ENCODE measurements around the gene SMARCD3. TPM values are rescaled to one million over a fixed set of nuclear protein-coding genes. Genes with fewer than 3 reads are reported as not detected.

Gene SMARCD3
- total RNA-seq, 1 donor from 2014 or later, result 6.7 TPM

GRCh38 chr7:151247611-151248345 is 716 bp downstream of the SMARCD3 start:
- no peak for ATAC-seq

GRCh38 chr7:151246851-151247580 is 1.5 kb downstream of the SMARCD3 start:
- ATAC-seq, result no peak

- ATAC-seq, result no peak
Observed at GRCh38 chr7:151246102-151246850, 2.2 kb downstream of the SMARCD3 start.

DNA sequence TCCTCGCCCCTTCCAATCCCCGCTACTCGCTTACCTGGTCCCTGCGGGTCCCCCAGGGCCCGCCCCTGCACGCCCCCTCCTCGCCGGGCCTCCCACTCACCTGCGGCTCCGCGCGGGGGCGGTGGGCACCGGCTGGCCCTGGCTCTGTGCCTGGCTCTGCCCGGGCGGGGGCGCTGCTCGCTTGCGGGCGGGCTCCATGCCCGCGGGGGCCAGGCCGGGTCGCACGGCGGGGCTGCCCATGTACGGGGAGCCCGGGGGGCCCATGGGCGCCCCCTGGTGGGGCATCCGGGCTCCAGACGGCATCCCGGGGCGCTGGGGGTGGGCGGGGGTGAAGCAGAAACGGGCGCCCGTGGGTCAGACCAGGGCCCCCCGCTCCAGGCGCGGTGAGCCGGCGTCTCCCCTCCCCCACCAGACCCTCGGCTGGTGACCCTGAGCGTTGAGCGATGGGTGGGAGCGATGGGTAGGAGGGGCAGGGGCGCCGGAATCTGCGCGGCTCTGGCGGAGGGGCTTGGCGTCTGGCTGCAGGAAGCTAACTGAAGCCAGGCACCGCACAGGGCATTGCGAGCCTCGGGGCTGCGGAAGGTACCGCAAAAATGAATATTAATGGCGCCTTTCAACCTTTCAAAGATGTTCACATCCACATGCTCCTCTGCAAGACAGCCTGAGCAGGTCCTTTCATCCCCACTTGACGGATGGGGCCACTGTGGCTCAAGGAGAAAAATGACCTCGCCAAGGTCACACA is 3.0 kb downstream of the SMARCD3 start:
- ATAC-seq, result peak; percentile 3

- no peak for ATAC-seq
Observed at GRCh38 chr7:151244841-151245346, 3.6 kb downstream of the SMARCD3 start.

DNA sequence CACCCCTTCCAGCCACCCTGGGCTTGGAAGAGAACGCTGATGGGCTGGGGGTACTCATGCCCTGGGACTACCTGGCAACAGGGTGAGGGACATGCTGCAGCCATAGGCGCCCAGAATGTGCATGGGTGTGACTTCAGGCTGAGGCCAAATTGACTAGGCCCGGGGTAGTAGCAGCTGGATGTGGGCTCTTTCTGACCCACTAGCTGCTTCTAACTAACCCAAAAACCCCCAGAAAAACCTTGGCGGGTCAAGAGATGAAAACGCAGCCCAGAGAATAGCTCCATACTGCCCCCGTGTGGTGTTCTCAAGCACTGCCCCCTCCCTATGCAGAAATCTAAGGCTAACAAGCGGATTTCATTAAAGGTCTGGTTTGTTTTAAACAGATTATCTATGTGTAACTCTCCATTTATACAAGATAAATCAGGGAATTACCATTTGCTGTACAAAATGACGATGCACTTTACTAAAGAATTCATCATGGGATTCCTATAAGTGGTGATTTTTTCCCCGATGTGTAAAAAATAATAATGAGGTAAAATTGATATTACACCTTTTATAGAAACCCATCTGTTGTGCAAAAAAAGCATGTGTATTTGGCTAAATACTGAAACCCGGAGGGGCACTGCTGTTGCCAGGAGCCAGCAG is 4.2 kb downstream of the SMARCD3 start:
- ATAC-seq, result no peak

GRCh38 chr7:151243408-151244195 is 4.9 kb downstream of the SMARCD3 start:
- no peak for ATAC-seq

- ATAC-seq, result no peak
Observed at GRCh38 chr7:151243045-151243349, 5.5 kb downstream of the SMARCD3 start.

DNA sequence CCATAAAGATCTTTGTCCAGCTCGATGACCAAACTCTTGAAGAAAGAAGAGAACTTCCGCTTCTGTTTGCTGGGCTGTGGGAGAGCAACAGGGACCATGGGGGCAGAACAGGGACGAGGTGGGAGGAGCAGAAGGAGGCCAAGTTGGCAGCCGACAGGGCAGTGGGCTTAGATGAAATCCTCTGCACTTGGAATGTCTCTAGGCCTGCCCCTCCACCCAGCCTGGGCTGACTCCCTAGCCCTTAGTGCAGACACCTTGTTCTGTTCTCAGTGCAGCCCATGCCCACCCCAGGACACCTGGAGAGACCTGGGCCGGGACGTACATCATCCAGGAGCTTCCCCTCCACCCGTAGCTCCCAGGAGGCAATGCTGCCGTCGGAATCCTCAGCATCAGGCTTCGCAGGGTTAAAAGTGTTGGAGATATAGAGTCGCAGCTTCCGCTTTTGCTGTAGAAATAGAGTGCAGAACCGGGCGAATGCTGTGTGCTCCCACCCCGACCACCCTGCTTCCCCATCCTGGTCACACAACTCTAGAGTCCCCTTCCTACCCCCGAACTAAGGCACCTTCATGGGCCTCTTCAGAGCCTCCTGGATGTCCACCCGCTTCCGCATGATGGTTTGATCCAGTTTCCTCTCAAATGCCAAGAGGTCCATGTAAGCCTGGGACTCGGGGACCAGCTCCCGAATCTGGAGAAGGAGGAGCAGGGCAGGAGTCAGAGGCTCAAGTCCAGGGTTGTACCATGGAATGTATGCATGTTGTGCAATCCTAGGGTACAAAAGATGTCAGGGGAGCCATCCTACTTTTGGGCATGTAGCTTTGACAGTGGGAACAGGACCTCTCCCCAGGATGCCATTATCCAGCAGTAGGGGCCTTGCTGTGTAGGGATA is 6.1 kb downstream of the SMARCD3 start:
- no peak for ATAC-seq

- no peak for ATAC-seq
Observed at GRCh38 chr7:151241755-151242096, 6.8 kb downstream of the SMARCD3 start.

DNA sequence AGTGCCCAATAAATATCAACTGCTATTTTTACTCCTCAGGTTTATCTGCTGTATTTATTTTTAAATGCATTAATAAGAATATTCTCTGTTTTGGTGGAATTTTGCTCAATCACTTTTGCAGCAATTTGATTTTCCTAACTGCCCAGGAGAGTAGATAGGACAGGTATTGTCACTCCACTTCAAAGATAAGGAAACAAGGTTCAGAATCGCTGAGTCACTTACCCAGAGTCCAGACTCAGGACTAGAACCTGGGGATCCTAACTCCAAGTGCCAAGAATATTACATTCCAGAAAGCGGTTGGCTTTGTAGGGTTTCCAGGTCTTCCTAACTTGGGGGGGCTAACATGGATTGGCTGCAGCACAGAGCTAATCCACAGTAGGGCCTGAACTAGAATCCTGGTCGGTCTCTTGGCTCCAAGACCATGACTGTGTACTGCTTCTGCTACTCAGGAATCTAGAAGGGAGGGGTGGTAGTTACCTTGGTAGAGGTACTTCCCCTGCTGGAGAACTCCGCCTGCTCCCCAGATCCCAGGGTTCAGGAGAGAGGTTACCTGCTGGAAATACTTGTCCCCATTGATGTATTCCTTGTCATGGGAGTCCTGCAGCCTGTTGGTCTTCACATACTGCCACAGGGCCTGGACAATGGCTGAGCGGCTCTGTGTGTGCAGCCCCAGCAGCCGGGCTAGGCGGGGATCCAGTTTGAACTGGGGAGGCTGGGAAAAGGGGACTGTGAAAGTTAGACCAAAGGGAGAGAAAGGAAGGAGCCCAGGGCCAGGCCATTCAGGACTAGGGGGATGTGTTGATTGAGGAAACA is 7.3 kb downstream of the SMARCD3 start:
- ATAC-seq, result no peak

- no peak for ATAC-seq
Observed at GRCh38 chr7:151240536-151240935, 8.0 kb downstream of the SMARCD3 start.

- no peak for ATAC-seq
Observed at GRCh38 chr7:151239837-151240459, 8.5 kb downstream of the SMARCD3 start.

GRCh38 chr7:151238924-151239836 is 9.3 kb downstream of the SMARCD3 start:
- ATAC-seq, result no peak

- ATAC-seq, result no peak
Observed at GRCh38 chr7:151238190-151238810, 10.2 kb downstream of the SMARCD3 start.

DNA sequence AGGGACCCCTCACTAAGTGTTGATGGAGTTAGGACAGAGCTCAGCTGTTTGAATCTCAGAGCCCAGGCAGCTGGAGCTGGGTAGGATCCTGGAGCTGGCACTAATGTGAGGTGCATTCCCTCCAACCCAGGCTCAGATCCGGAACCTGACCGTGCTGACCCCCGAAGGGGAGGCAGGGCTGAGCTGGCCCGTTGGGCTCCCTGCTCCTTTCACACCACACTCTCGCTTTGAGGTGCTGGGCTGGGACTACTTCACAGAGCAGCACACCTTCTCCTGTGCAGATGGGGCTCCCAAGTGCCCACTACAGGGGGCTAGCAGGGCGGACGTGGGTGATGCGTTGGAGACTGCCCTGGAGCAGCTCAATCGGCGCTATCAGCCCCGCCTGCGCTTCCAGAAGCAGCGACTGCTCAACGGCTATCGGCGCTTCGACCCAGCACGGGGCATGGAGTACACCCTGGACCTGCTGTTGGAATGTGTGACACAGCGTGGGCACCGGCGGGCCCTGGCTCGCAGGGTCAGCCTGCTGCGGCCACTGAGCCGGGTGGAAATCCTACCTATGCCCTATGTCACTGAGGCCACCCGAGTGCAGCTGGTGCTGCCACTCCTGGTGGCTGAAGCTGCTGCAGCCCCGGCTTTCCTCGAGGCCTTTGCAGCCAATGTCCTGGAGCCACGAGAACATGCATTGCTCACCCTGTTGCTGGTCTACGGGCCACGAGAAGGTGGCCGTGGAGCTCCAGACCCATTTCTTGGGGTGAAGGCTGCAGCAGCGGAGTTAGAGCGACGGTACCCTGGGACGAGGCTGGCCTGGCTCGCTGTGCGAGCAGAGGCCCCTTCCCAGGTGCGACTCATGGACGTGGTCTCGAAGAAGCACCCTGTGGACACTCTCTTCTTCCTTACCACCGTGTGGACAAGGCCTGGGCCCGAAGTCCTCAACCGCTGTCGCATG is 11.0 kb downstream of the SMARCD3 start:
- no peak for ATAC-seq
